Breast epithelium (tissue), 4 donors: Measurements from ENCODE around the gene RIPK1. TPM values are rescaled to one million over a fixed set of nuclear protein-coding genes. Genes with fewer than 3 reads are reported as not detected.
"Not testable (repeated sequence)": the region's sequence is repeated elsewhere in the genome, so short reads cannot be mapped to it uniquely, and the experiment has no call there.

Source experiments
- DNase-seq, 2 donors: peaks; one replicate each; pipeline ENCODE4 v3.0.0-alpha.2; 2019; ENCODE audit warnings: low spot score in 2 of 2
- H3K27ac ChIP-seq, 2 donors: fragments of 200-600 bp; sonication (generic) in 1 of 2; one replicate each; pipeline ENCODE4 v1.5.1; 2016 to 2019; ENCODE audit warnings: mild to moderate bottlenecking in 1 of 2
- H3K27me3 ChIP-seq, 2 donors: fragments of 200-600 bp; sonication (generic) in 1 of 2; one replicate each; pipeline versions ENCODE4 v1.5.1 to v1.6.0; 2017 to 2019; ENCODE audit warnings: control low read depth in 1 of 2, mild to moderate bottlenecking in 1 of 2
- H3K36me3 ChIP-seq: fragments of 200-600 bp; one replicate; pipeline ENCODE4 v1.5.1; 2019
- H3K4me1 ChIP-seq, 2 donors: fragments of 200-600 bp; sonication (generic); one replicate each; pipeline ENCODE4 v1.5.1; 2016 to 2019; ENCODE audit warnings: control low read depth in 1 of 2
- H3K4me3 ChIP-seq, 3 donors: fragments of 200-600 bp; sonication (generic); 1 replicate in 2 of 3; 2 replicates in 1 of 3; pipeline ENCODE4 v1.5.1; 2016 to 2019; ENCODE audit warnings: mild to moderate bottlenecking in 3 of 3, moderate library complexity in 2 of 3
- H3K9me3 ChIP-seq, 2 donors: fragments of 200-600 bp; sonication (generic) in 1 of 2; one replicate each; pipeline ENCODE4 v1.5.1; 2016 to 2019; ENCODE audit warnings: control low read depth in 1 of 2
- CTCF ChIP-seq, 3 donors: fragments of 450-650 bp; IDR thresholded peaks; one replicate each; pipeline ENCODE4 v1.5.1; 2016 to 2017; ENCODE audit warnings: antibody characterized with exemption in 3 of 3, mild to moderate bottlenecking in 3 of 3, moderate library complexity in 3 of 3
- POLR2A ChIP-seq: fragments of 450-650 bp; IDR thresholded peaks from one replicate; pipeline ENCODE4 v1.6.1; 2016; ENCODE audit warnings: antibody characterized with exemption, mild to moderate bottlenecking, moderate library complexity
- POLR2AphosphoS5 ChIP-seq, 3 donors: sonication (generic); formaldehyde crosslinking; IDR thresholded peaks; one replicate each; pipeline ENCODE4 v1.6.1; 2017; ENCODE audit warnings: antibody characterized with exemption in 3 of 3
- intact Hi-C: fragments of 100-400 bp; cut with DNase I; formaldehyde crosslinking; loops from one replicate; pipeline ENCODE4 v1.15.1; 2023; ENCODE audit warnings: low total_unique reads
- total RNA-seq, 3 donors: library from RNA; depleted of rRNA; stranded (reverse); fragments of >200 nt; gene quantifications; one replicate each; pipeline ENCODE4 v1.1.0, GENCODE V29; 2016

RIPK1 gene
- total RNA-seq, 3 donors from 2014 or later: 23.8 to 38.9 (median 26.2) TPM

- TF ChIP-seq CTCF (IDR thresholded peaks at IDR 0.05): no peak
- no peak for TF ChIP-seq POLR2A
- TF ChIP-seq POLR2AphosphoS5 (IDR thresholded peaks at IDR 0.05): no peak
- intact Hi-C loops: no loop called here
- H3K27ac ChIP-seq: no peak overlapping the region
- H3K4me3 ChIP-seq: no peak overlapping the region
- no peaks in the 10 kb centered on the region for H3K27me3 ChIP-seq
- H3K36me3 ChIP-seq: no peaks in the 10 kb centered on the region
- no peaks in the 10 kb centered on the region for H3K9me3 ChIP-seq
- H3K4me1 ChIP-seq: peaks cover 0 to 4% of the 10 kb centered on the region in 2 donors
- DNase-seq: no peak
Measured at GRCh38 chr6:3052481-3053230, 15.6 kb upstream of the RIPK1 start.

- no peak for TF ChIP-seq POLR2AphosphoS5 (IDR thresholded peaks at IDR 0.05)
- TF ChIP-seq POLR2A: no peak
- TF ChIP-seq CTCF (IDR thresholded peaks at IDR 0.05): no peak
- Histone ChIP-seq H3K27me3 (no peaks in the 10 kb centered on the region), H3K4me1 (peaks cover 0 to 4% of the 10 kb centered on the region in 2 donors), H3K27ac (no peak overlapping the region), H3K36me3 (no peaks in the 10 kb centered on the region), H3K4me3 (peak overlapping the region; percentile 39 to 65 (median 41)), H3K9me3 (no peaks in the 10 kb centered on the region)
- no peak for DNase-seq
- intact Hi-C loops: no loop called here
Measured at GRCh38 chr6:3053231-3053508, 15.1 kb upstream of the RIPK1 start.

- H3K27me3 ChIP-seq, DNase-seq, H3K27ac ChIP-seq, H3K4me1 ChIP-seq, H3K36me3 ChIP-seq, H3K9me3 ChIP-seq: not testable (repeated sequence)
- intact Hi-C loops: loop anchor here (2.0 kb wide), 1 partner anchor 58 kb away; no protein-coding TSS in a partner anchor
- H3K4me3 ChIP-seq: peak overlapping the region; percentile 39 to 65 (median 41)
Measured at GRCh38 chr6:3054229-3055157, 13.8 kb upstream of the RIPK1 start.

- not testable (repeated sequence) for DNase-seq, H3K27me3 ChIP-seq, H3K27ac ChIP-seq, H3K36me3 ChIP-seq, H3K4me3 ChIP-seq, H3K4me1 ChIP-seq, H3K9me3 ChIP-seq
- intact Hi-C loops: loop anchor here (2.0 kb wide), 1 partner anchor 58 kb away; no protein-coding TSS in a partner anchor
Measured at GRCh38 chr6:3055158-3055499, 13.2 kb upstream of the RIPK1 start.

GRCh38 chr6:3057063-3057770 lies 11.1 kb upstream of the RIPK1 start:
- no peak overlapping the region for H3K27ac ChIP-seq
- H3K36me3 ChIP-seq: no peaks in the 10 kb centered on the region
- no peaks in the 10 kb centered on the region for H3K9me3 ChIP-seq
- intact Hi-C loops: no loop called here
- H3K27me3 ChIP-seq: no peaks in the 10 kb centered on the region
- H3K4me1 ChIP-seq: peaks cover 0 to 4% of the 10 kb centered on the region in 2 donors
- no peak overlapping the region for H3K4me3 ChIP-seq
- no peak for TF ChIP-seq POLR2AphosphoS5 (IDR thresholded peaks at IDR 0.05)
- TF ChIP-seq POLR2A: no peak
- TF ChIP-seq CTCF (IDR thresholded peaks at IDR 0.05): no peak
- DNase-seq: no peak
